Uterus (tissue), 4 donors: ENCODE measurements around the gene DNAJC2. TPM values are rescaled to one million over a fixed set of nuclear protein-coding genes. Genes with fewer than 3 reads are reported as not detected.

Experiments
- DNase-seq, 2 donors: peaks; one replicate each; pipeline ENCODE4 v3.0.0-alpha.2; 2019 to 2020
- H3K27ac ChIP-seq, 2 donors: fragments of 200-600 bp; sonication (generic); 1 replicate in 1 of 2; 2 replicates in 1 of 2; pipeline ENCODE4 v1.5.1; 2016 to 2018
- H3K27me3 ChIP-seq, 2 donors: fragments of 200-600 bp; sonication (generic); one replicate each; pipeline ENCODE4 v1.5.1; 2018 to 2019; ENCODE audit warnings: control low read depth in 1 of 2
- H3K36me3 ChIP-seq, 2 donors: fragments of 200-600 bp; sonication (generic); one replicate each; pipeline ENCODE4 v1.5.1; 2019; ENCODE audit warnings: control low read depth in 1 of 2
- H3K4me1 ChIP-seq, 2 donors: fragments of 200-600 bp; sonication (generic); one replicate each; pipeline ENCODE4 v1.5.1; 2018 to 2019; ENCODE audit warnings: control low read depth in 1 of 2
- H3K4me3 ChIP-seq, 2 donors: fragments of 200-600 bp; sonication (generic); 1 replicate in 1 of 2; 2 replicates in 1 of 2; pipeline ENCODE4 v1.5.1; 2018 to 2019; ENCODE audit warnings: mild to moderate bottlenecking in 1 of 2
- H3K9me3 ChIP-seq, 2 donors: fragments of 200-600 bp; sonication (generic); one replicate each; pipeline ENCODE4 v1.5.1; 2019; ENCODE audit warnings: control low read depth in 1 of 2
- POLR2A ChIP-seq, 2 donors: fragments of 450-650 bp; IDR thresholded peaks; one replicate each; pipeline ENCODE4 v1.6.1; 2016; ENCODE audit warnings: antibody characterized with exemption in 2 of 2, mild to moderate bottlenecking in 1 of 2, moderate library complexity in 1 of 2
- intact Hi-C: fragments of 100-400 bp; cut with DNase I; formaldehyde crosslinking; loops from one replicate; pipeline ENCODE4 v1.15.1; 2023; ENCODE audit warnings: low total_unique reads
- total RNA-seq, 4 donors: library from RNA; depleted of rRNA in 3 of 4; stranded (reverse); fragments of >200 nt in 3 of 4; gene quantifications; one replicate each; pipeline versions ENCODE4 v1.1.0 to v1.2.4, GENCODE V29; 2014 to 2023
- TF ChIP-seq, protein P1 (sequence below), 4 experiments: fragments of 200-600 bp in 2 of 4; fragments of 450-650 bp in 2 of 4; sonication (generic) in 2 of 4; IDR thresholded peaks; one replicate each; pipeline ENCODE4 v1.5.1; 2016 to 2019; ENCODE audit warnings: antibody characterized with exemption in 4 of 4, mild to moderate bottlenecking in 2 of 4, moderate library complexity in 1 of 4
- donor health status: DM: yes; HTN: yes; CAD: no.

Gene DNAJC2
- total RNA-seq, 4 donors from 2014 or later, result 2.6 to 27.9 (median 15.9) TPM

DNA sequence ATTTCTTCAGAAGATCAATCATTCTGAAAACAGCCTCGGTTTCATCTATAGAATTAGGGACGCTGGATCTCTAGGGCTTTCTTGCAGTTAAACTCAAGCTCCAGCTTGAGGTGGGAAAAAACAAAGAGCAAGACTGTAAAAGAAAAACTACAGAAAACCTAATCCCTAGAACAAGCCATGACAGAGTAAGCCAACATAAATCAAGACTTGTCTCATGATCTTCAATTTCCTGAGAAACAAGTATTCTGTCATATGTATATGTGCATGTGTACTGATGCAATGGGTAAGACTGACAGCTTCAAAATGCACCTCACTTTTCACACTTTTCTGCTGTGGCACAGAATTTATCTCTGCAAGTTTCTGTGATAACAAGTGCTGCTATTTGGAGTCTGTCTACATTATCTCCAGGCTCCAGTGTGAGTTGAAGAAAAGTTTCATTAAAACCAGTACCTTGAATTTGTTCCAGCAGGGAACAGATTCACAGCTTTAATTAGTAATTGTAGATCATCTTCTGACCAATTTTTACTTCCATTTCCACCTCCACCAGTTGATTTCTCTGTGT is 28.1 kb downstream of the DNAJC2 start:
- peaks cover 0 to 3% of the 10 kb centered on the region in 2 donors for H3K27me3 ChIP-seq
- TF ChIP-seq, protein P1, sequence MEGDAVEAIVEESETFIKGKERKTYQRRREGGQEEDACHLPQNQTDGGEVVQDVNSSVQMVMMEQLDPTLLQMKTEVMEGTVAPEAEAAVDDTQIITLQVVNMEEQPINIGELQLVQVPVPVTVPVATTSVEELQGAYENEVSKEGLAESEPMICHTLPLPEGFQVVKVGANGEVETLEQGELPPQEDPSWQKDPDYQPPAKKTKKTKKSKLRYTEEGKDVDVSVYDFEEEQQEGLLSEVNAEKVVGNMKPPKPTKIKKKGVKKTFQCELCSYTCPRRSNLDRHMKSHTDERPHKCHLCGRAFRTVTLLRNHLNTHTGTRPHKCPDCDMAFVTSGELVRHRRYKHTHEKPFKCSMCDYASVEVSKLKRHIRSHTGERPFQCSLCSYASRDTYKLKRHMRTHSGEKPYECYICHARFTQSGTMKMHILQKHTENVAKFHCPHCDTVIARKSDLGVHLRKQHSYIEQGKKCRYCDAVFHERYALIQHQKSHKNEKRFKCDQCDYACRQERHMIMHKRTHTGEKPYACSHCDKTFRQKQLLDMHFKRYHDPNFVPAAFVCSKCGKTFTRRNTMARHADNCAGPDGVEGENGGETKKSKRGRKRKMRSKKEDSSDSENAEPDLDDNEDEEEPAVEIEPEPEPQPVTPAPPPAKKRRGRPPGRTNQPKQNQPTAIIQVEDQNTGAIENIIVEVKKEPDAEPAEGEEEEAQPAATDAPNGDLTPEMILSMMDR (IDR thresholded peaks at IDR 0.05), result no peak
- no peak for TF ChIP-seq POLR2A (IDR thresholded peaks at IDR 0.05)
- H3K4me3 ChIP-seq, result no peak overlapping the region
- intact Hi-C loops, result no loop called here
- no peak overlapping the region for H3K27ac ChIP-seq
- DNase-seq, result no peak
- H3K9me3 ChIP-seq, result no peaks in the 10 kb centered on the region
- no peaks in the 10 kb centered on the region for H3K36me3 ChIP-seq
- H3K4me1 ChIP-seq, result no peaks in the 10 kb centered on the region

- H3K4me3 ChIP-seq, result no peak overlapping the region
- no peaks in the 10 kb centered on the region for H3K36me3 ChIP-seq
- TF ChIP-seq POLR2A (IDR thresholded peaks at IDR 0.05), result no peak
- TF ChIP-seq, protein P1 (IDR thresholded peaks at IDR 0.05), result no peak
- no peaks in the 10 kb centered on the region for H3K9me3 ChIP-seq
- intact Hi-C loops, result no loop called here
- H3K4me1 ChIP-seq, result no peaks in the 10 kb centered on the region
- no peak for DNase-seq
- H3K27ac ChIP-seq, result no peak overlapping the region
- H3K27me3 ChIP-seq, result peaks cover 0 to 3% of the 10 kb centered on the region in 2 donors
These were observed 29.7 kb downstream of the DNAJC2 start for GRCh38 chr7:103314852-103315251.

- Histone ChIP-seq H3K27ac (no peak overlapping the region), H3K27me3 (peaks cover 0 to 3% of the 10 kb centered on the region in 2 donors), H3K36me3 (no peaks in the 10 kb centered on the region), H3K4me3 (no peak overlapping the region), H3K9me3 (no peaks in the 10 kb centered on the region), H3K4me1 (no peaks in the 10 kb centered on the region)
- DNase-seq, result no peak
- intact Hi-C loops, result no loop called here
- TF ChIP-seq, protein P1 (IDR thresholded peaks at IDR 0.05), result no peak
- no peak for TF ChIP-seq POLR2A (IDR thresholded peaks at IDR 0.05)
These were observed 36.9 kb downstream of the DNAJC2 start for GRCh38 chr7:103307503-103308231.

DNA sequence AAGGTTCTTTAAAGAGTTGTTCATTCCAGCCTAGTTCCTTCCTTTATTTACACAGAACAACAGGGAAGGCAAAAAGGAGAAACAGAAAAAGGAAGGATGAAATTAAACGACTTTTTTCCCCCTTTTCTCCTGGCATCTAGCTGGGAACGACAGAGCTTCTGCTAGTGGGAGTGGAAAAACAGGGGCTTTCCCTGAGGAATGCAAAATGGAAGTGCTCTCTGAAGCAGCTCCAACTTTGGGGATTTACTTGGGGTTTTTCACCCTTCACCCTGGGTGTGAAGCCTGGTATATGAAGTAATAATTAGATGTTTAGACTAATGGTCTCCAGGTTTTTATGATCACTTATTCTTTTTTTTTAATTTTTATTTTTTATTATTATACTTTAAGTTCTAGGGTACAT is 43.1 kb downstream of the DNAJC2 start:
- no peak for DNase-seq
- intact Hi-C loops, result no loop called here
- peaks cover 7% of the 10 kb centered on the region in 2 donors for H3K4me1 ChIP-seq
- TF ChIP-seq, protein P1 (IDR thresholded peaks at IDR 0.05), result no peak
- TF ChIP-seq POLR2A (IDR thresholded peaks at IDR 0.05), result no peak
- H3K27ac ChIP-seq, result no peak overlapping the region
- H3K27me3 ChIP-seq, result no peaks in the 10 kb centered on the region
- no peak overlapping the region for H3K4me3 ChIP-seq
- no peaks in the 10 kb centered on the region for H3K36me3 ChIP-seq
- no peaks in the 10 kb centered on the region for H3K9me3 ChIP-seq

DNA sequence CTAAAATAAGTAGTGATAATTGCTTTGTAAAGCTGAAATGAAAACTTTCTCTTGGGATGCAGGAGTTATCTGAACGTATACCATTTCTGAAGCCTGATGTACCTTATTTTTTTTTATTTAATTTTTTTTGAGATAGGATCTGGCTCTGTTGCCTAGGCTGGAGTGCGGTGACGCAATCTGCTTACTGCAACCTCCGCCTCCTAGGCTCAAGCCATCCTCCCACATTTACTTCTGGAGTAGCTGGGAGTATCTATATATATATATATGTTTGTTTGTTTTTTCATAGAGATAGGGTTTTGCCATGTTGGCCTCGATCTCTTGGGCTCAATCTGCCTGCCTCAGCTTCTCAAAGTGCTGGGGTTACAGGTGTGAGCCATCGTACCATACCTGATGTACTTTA is 44.9 kb downstream of the DNAJC2 start:
- intact Hi-C loops, result no loop called here
- Histone ChIP-seq H3K9me3 (no peaks in the 10 kb centered on the region), H3K4me3 (no peak overlapping the region), H3K27me3 (no peaks in the 10 kb centered on the region), H3K4me1 (peaks cover 7% of the 10 kb centered on the region in 2 donors), H3K27ac (no peak overlapping the region), H3K36me3 (no peaks in the 10 kb centered on the region)
- TF ChIP-seq POLR2A (IDR thresholded peaks at IDR 0.05), result no peak
- TF ChIP-seq, protein P1 (IDR thresholded peaks at IDR 0.05), result no peak
- no peak for DNase-seq
